ENCODE data around the gene DIO2.

Gene DIO2

DNA sequence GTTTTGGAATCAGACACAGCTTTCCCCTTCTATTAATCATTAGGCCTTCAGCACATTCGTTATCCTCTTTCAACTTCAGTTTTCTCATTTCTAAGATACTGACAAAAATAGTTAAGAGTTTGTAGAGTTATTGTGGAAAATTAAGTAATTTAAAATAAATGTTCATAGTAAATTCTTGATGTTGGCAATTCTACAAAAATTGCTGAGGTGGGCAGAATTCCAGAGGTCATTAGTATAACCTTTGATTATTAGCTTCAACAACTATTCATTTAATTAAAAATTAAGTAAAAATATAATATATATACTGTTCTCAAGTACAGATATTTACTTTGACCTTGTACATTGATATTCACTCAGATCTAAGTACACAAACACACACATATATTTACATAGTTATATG, 58.5 kb downstream of the DIO2 start:
- TF ChIP-seq, protein P1, sequence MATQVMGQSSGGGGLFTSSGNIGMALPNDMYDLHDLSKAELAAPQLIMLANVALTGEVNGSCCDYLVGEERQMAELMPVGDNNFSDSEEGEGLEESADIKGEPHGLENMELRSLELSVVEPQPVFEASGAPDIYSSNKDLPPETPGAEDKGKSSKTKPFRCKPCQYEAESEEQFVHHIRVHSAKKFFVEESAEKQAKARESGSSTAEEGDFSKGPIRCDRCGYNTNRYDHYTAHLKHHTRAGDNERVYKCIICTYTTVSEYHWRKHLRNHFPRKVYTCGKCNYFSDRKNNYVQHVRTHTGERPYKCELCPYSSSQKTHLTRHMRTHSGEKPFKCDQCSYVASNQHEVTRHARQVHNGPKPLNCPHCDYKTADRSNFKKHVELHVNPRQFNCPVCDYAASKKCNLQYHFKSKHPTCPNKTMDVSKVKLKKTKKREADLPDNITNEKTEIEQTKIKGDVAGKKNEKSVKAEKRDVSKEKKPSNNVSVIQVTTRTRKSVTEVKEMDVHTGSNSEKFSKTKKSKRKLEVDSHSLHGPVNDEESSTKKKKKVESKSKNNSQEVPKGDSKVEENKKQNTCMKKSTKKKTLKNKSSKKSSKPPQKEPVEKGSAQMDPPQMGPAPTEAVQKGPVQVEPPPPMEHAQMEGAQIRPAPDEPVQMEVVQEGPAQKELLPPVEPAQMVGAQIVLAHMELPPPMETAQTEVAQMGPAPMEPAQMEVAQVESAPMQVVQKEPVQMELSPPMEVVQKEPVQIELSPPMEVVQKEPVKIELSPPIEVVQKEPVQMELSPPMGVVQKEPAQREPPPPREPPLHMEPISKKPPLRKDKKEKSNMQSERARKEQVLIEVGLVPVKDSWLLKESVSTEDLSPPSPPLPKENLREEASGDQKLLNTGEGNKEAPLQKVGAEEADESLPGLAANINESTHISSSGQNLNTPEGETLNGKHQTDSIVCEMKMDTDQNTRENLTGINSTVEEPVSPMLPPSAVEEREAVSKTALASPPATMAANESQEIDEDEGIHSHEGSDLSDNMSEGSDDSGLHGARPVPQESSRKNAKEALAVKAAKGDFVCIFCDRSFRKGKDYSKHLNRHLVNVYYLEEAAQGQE (IDR thresholded peaks at IDR 0.05; ENCODE audit: insufficient read depth in 1 of 2, low read depth in 2 of 2, low read length in 2 of 2): no peak
- TF ChIP-seq POLR2AphosphoS5 (IDR thresholded peaks at IDR 0.05; ENCODE audit: low read depth, low read length) (no peak), TAF1 (IDR thresholded peaks at IDR 0.05; ENCODE audit: borderline replicate concordance, insufficient read depth, low read length) (no peak), FOXP2 (optimal IDR thresholded peaks at IDR 0.05; ENCODE audit: borderline replicate concordance, extremely low read depth, extremely low read length, insufficient read depth) (no peak), SIN3A (IDR thresholded peaks at IDR 0.05; ENCODE audit: borderline replicate concordance, insufficient read depth, low read length) (no peak)

GRCh38 chr14:80152166-80152565, 59.1 kb downstream of the DIO2 start:
- no peak for TF ChIP-seq SIN3A (IDR thresholded peaks at IDR 0.05; ENCODE audit: borderline replicate concordance, insufficient read depth, low read length)
- TF ChIP-seq FOXP2 (optimal IDR thresholded peaks at IDR 0.05; ENCODE audit: borderline replicate concordance, extremely low read depth, extremely low read length, insufficient read depth): no peak
- no peak for TF ChIP-seq POLR2AphosphoS5 (IDR thresholded peaks at IDR 0.05; ENCODE audit: low read depth, low read length)
- TF ChIP-seq TAF1 (IDR thresholded peaks at IDR 0.05; ENCODE audit: borderline replicate concordance, insufficient read depth, low read length): no peak
- TF ChIP-seq, protein P1 (IDR thresholded peaks at IDR 0.05; ENCODE audit: insufficient read depth in 1 of 2, low read depth in 2 of 2, low read length in 2 of 2): no peak

DNA sequence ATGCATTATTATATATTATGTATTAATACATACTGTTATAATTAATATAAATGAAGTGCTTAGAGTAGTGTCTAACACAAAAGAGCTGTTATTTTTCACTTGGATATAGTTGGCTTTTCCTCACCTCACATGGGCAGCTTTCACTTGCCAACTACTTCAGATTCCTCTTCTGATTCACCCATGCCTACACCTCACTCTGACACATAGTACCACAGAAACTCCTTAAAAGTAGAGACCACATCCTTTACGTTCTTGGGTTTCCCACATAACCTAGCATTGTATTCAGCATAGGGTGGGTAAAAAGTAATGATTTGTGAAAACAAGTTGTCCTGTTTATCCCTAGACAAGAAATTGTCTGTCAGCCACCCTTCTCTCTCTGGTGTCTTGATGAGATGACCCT, 61.0 kb downstream of the DIO2 start:
- TF ChIP-seq POLR2AphosphoS5 (IDR thresholded peaks at IDR 0.05; ENCODE audit: low read depth, low read length): no peak
- TF ChIP-seq, protein P1 (IDR thresholded peaks at IDR 0.05; ENCODE audit: insufficient read depth in 1 of 2, low read depth in 2 of 2, low read length in 2 of 2): no peak
- TF ChIP-seq TAF1 (IDR thresholded peaks at IDR 0.05; ENCODE audit: borderline replicate concordance, insufficient read depth, low read length): no peak
- no peak for TF ChIP-seq FOXP2 (optimal IDR thresholded peaks at IDR 0.05; ENCODE audit: borderline replicate concordance, extremely low read depth, extremely low read length, insufficient read depth)
- TF ChIP-seq SIN3A (IDR thresholded peaks at IDR 0.05; ENCODE audit: borderline replicate concordance, insufficient read depth, low read length): no peak

All from PFSK-1 (cell line).